ENCODE data around the gene TBC1D16.

DNA sequence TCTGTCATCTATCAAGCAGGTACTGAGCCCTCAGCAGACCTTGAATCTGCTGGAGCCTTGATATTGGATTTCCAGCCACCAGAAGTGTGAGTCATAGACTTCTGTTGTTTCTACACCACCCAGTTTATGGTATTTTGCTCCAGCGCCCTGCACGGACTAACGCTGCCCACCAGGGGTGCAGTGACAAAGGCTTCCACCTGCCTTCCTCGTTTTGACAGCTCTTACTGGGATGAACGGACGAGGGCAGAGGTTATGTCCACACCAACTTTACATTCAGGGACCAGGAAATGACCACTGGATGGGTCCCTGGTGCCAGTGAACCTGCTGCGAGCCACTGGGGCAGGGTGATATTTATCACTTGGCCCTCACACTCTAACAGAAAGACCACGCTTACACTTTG, 129.8 kb downstream of the TBC1D16 start:
- TF ChIP-seq EZH2 (IDR thresholded peaks at IDR 0.05) (no peak), POLR2AphosphoS5 (IDR thresholded peaks at IDR 0.05; ENCODE audit: borderline replicate concordance, low read depth, low read length) (no peak), FOXP2 (optimal IDR thresholded peaks at IDR 0.05; ENCODE audit: control extremely low read depth, extremely low read length, insufficient read depth) (no peak)

All from SK-N-MC (cell line).